IPS DF 6.9 (cell line): ENCODE measurements around the gene KCNB1.

ENCODE experiments used
- DNase-seq: peaks from one replicate; pipeline ENCODE4 v3.0.0-alpha.2; 2013; ENCODE audit warnings: low read depth, low spot score
- H3K27ac ChIP-seq: one replicate; pipeline ENCODE4 v1.5.1; 2013; ENCODE audit warnings: low read length, control low read depth
- H3K27me3 ChIP-seq: 2 replicates; pipeline ENCODE4 v1.6.1; 2013; ENCODE audit warnings: mild to moderate bottlenecking, low read length; ENCODE audit not compliant: control insufficient read depth, insufficient read depth
- H3K36me3 ChIP-seq: 2 replicates; pipeline ENCODE4 v1.6.1; 2013; ENCODE audit warnings: low read length; ENCODE audit not compliant: control insufficient read depth, insufficient read depth
- H3K4me1 ChIP-seq: 2 replicates; pipeline ENCODE4 v1.6.1; 2013; ENCODE audit warnings: low read length; ENCODE audit not compliant: control insufficient read depth, insufficient read depth
- H3K4me3 ChIP-seq: 2 replicates; pipeline ENCODE4 v1.5.1; 2013; ENCODE audit warnings: mild to moderate bottlenecking, low read length
- H3K9me3 ChIP-seq: 2 replicates; pipeline ENCODE4 v1.6.1; 2013; ENCODE audit warnings: low read length, inconsistent platforms; ENCODE audit not compliant: control insufficient read depth, insufficient read depth
- WGBS: extraction: QIAGEN DNeasy Blood & Tissue Kit; methylation state at CpG from one replicate; pipeline ENCODE4 v1.1.7; 2013; ENCODE audit warnings: mixed read lengths, missing lambda C conversion rate; ENCODE audit not compliant: insufficient read length, insufficient coverage; 5-methylcytosine and 5-hydroxymethylcytosine counted together

KCNB1 gene

GRCh38 chr20:49385465-49385864 lies 97.0 kb downstream of the KCNB1 start:
- no CpG with 5 or more reads among the region's 1 CpG for WGBS
- Histone ChIP-seq H3K4me3 (no peak overlapping the region), H3K4me1 (0 out of 2 replicates have a peak, but pooled peaks cover 3% of the 10 kb centered on the region), H3K9me3 (no peaks in the 10 kb centered on the region), H3K27ac (no peak overlapping the region), H3K27me3 (no peaks in the 10 kb centered on the region), H3K36me3 (no peaks in the 10 kb centered on the region)
- no peak for DNase-seq

GRCh38 chr20:49384437-49385434 lies 97.7 kb downstream of the KCNB1 start:
- H3K4me1 ChIP-seq = 0 out of 2 replicates have a peak, but pooled peaks cover 6% of the 10 kb centered on the region
- DNase-seq = peak; percentile 76
- H3K27ac ChIP-seq = no peak overlapping the region
- H3K36me3 ChIP-seq = no peaks in the 10 kb centered on the region
- no peak overlapping the region for H3K4me3 ChIP-seq
- WGBS = no CpG with 5 or more reads among the region's 16 CpGs
- H3K9me3 ChIP-seq = no peaks in the 10 kb centered on the region
- no peaks in the 10 kb centered on the region for H3K27me3 ChIP-seq

DNA sequence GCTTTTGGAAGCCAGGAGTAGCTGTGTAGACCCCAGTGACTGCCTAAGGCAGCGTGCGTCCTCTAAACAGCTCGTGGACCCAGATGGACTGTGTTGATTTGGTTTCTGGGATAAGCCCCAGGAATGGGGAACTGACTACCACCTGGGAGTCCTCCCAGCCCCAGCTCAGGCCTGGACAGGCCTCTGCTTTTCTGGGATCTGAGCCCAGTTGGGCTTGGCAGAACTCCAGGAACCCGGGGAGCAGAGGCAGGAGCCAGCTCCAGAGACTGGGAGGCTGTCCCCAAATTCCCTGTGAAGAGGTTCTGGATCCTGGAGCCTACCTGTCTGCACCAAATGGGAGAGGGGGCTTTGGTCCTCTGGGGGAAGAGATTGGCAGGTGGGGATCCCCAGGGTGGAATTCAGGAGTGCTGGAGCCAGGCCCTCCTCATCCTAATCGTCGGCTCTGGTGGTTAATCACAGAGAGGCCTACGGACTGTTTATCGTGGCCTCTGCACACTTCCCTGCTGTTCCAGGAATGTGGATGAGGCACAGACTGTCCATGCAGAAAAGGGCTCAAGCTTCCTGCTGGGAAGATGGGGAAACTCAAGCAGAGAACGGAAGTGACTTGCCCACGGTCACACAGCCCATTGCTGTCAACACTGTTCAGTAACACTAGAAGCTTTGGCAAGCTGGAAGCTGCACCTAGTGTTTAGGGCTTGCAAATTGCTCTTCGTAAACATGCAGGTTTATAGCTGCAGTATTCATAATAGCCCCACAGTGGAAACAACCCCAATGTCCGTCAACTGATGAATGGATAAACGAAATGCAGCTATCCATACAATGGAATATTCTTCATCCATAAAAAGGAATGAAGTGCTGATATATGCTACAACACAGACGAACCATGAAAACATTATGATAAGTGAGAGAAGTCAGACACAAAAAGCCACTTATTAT lies 100.6 kb downstream of the KCNB1 start:
- Histone ChIP-seq H3K4me3 (no peak overlapping the region), H3K27me3 (no peaks in the 10 kb centered on the region), H3K36me3 (no peaks in the 10 kb centered on the region), H3K4me1 (0 out of 2 replicates have a peak, but pooled peaks cover 6% of the 10 kb centered on the region), H3K27ac (no peak overlapping the region), H3K9me3 (no peaks in the 10 kb centered on the region)
- DNase-seq = no peak
- no CpG with 5 or more reads among the region's 14 CpGs for WGBS

GRCh38 chr20:49380337-49380780 lies 102.1 kb downstream of the KCNB1 start:
- 0 out of 2 replicates have a peak, but pooled peaks cover 6% of the 10 kb centered on the region for H3K4me1 ChIP-seq
- no peak for DNase-seq
- H3K27ac ChIP-seq = no peak overlapping the region
- H3K4me3 ChIP-seq = no peak overlapping the region
- no CpG with 5 or more reads among the region's 6 CpGs for WGBS
- no peaks in the 10 kb centered on the region for H3K9me3 ChIP-seq
- no peaks in the 10 kb centered on the region for H3K27me3 ChIP-seq
- H3K36me3 ChIP-seq = no peaks in the 10 kb centered on the region

GRCh38 chr20:49379338-49379737 lies 103.1 kb downstream of the KCNB1 start:
- WGBS = no CpG with 5 or more reads among the region's 7 CpGs

DNA sequence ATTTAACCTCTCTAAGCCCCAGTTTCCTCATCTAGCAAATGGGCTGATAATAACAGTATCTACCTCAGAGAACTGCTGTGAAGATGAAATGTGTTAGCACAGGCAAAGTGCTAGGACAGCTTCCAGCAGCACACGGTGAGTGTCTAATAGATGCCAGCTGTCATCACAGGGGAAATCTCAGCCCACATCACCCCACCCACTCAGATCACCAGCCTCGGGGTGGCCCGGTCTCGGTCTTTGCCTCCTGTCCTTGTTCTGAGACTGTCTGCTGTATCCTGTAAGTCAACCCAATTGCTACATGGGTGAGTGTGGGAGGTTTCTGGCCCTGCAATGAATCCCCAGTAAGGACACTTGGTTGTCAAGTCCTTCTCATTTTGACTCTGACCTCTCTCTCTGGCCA lies 105.1 kb downstream of the KCNB1 start:
- no peak for DNase-seq

More at GRCh38 chr20:49379338-49379737, 103.1 kb downstream of the KCNB1 start:
- Histone ChIP-seq H3K27me3 (no peaks in the 10 kb centered on the region), H3K36me3 (no peaks in the 10 kb centered on the region), H3K9me3 (no peaks in the 10 kb centered on the region), H3K27ac (no peak overlapping the region), H3K4me1 (0 out of 2 replicates have a peak, but pooled peaks cover 6% of the 10 kb centered on the region), H3K4me3 (no peak overlapping the region)
- DNase-seq = no peak

GRCh38 chr20:49375170-49375569 lies 107.3 kb downstream of the KCNB1 start:
- H3K4me3 ChIP-seq = no peak overlapping the region
- no peaks in the 10 kb centered on the region for H3K36me3 ChIP-seq
- DNase-seq = no peak
- WGBS = no CpG with 5 or more reads among the region's 3 CpGs
- H3K27me3 ChIP-seq = no peaks in the 10 kb centered on the region
- 0 out of 2 replicates have a peak, but pooled peaks cover 3% of the 10 kb centered on the region for H3K4me1 ChIP-seq
- H3K9me3 ChIP-seq = no peaks in the 10 kb centered on the region
- no peak overlapping the region for H3K27ac ChIP-seq

More for the DNA sequence above, 105.1 kb downstream of the KCNB1 start:
- H3K27ac ChIP-seq = no peak overlapping the region
- H3K27me3 ChIP-seq = no peaks in the 10 kb centered on the region
- H3K4me3 ChIP-seq = no peak overlapping the region
- no peaks in the 10 kb centered on the region for H3K9me3 ChIP-seq
- WGBS = no CpG with 5 or more reads among the region's 4 CpGs
- 0 out of 2 replicates have a peak, but pooled peaks cover 6% of the 10 kb centered on the region for H3K4me1 ChIP-seq
- H3K36me3 ChIP-seq = no peaks in the 10 kb centered on the region

DNA sequence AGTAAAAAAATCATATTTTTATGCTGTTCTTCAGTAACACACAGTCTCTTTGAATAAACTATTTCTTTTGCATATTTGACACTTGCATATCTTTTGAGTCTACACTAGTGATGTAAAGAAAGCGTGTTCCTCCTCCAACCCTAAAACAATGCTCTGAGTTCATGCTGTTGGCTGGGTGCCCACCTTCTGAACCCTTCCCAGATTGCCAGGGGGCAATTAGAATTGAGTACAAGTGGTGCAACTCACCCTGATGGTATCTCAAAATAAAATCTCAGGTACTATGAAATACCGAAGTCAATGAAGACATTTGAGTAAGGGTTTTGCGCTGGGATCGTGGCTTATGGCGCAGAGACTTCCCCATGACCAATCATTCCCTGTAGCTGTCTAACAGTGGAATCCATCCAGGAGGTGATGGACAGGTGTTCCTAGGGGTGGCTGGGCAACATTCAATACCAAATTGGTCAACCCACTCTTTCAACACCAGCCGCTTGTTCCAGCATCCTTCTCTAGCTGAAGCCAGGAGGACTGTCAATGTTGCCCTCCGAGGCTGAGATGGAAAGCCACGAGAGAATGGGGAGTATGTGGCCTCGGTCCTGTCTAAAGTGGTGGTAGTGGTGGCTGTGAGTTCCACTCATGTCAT lies 110.3 kb downstream of the KCNB1 start:
- Histone ChIP-seq H3K36me3 (no peaks in the 10 kb centered on the region), H3K27ac (no peak overlapping the region), H3K4me3 (no peak overlapping the region), H3K9me3 (no peaks in the 10 kb centered on the region), H3K27me3 (no peaks in the 10 kb centered on the region), H3K4me1 (no peaks in the 10 kb centered on the region)
- no CpG with 5 or more reads among the region's 9 CpGs for WGBS
- DNase-seq = no peak

GRCh38 chr20:49368596-49368995 lies 113.9 kb downstream of the KCNB1 start:
- H3K9me3 ChIP-seq = no peaks in the 10 kb centered on the region
- no peak for DNase-seq
- no peaks in the 10 kb centered on the region for H3K4me1 ChIP-seq
- H3K36me3 ChIP-seq = no peaks in the 10 kb centered on the region
- no peak overlapping the region for H3K4me3 ChIP-seq
- no peaks in the 10 kb centered on the region; the same call in 1 of the 2 replicates for H3K27me3 ChIP-seq
- 100% methylated on average over 1 of the region's 5 CpGs for WGBS
- H3K27ac ChIP-seq = no peak overlapping the region
